NCI-H446 treated with DMSO at 0.1 percent for 48 hours (cell line): Measurements from ENCODE around the gene TBCEL.
"Not testable (repeated sequence)": the region's sequence is repeated elsewhere in the genome, so short reads cannot be mapped to it uniquely, and the experiment has no call there.

Experiments used
- DNase-seq: peaks from one replicate; lab custom pipeline; 2025; lab: John Stamatoyannopoulos, UW

The TBCEL gene

GRCh38 chr11:121029153-121029552 lies 5.3 kb downstream of the TBCEL start:
- DNase-seq: no peak

- DNase-seq: no peak
Observed at GRCh38 chr11:121029813-121030445, 6.0 kb downstream of the TBCEL start.

GRCh38 chr11:121031167-121031566 lies 7.3 kb downstream of the TBCEL start:
- no peak for DNase-seq

- DNase-seq: not testable (repeated sequence)
Observed at GRCh38 chr11:121031648-121032047, 7.7 kb downstream of the TBCEL start.

- DNase-seq: no peak
Observed at GRCh38 chr11:121032546-121032945, 8.6 kb downstream of the TBCEL start.

- DNase-seq: no peak
Observed at GRCh38 chr11:121033635-121034034, 9.7 kb downstream of the TBCEL start.

- DNase-seq: no peak
Observed at GRCh38 chr11:121035169-121035755, 11.4 kb downstream of the TBCEL start.

GRCh38 chr11:121035780-121036179 lies 11.9 kb downstream of the TBCEL start:
- DNase-seq: no peak

GRCh38 chr11:121037016-121037415 lies 13.1 kb downstream of the TBCEL start:
- no peak for DNase-seq

- DNase-seq: no peak
Observed at GRCh38 chr11:121038648-121039409, 14.9 kb downstream of the TBCEL start.

- DNase-seq: no peak
Observed at GRCh38 chr11:121039971-121040613, 16.2 kb downstream of the TBCEL start.

- no peak for DNase-seq
Observed at GRCh38 chr11:121040614-121041002, 16.7 kb downstream of the TBCEL start.

- no peak for DNase-seq
Observed at GRCh38 chr11:121041072-121041471, 17.2 kb downstream of the TBCEL start.

- DNase-seq: no peak
Observed at GRCh38 chr11:121042296-121042695, 18.4 kb downstream of the TBCEL start.

GRCh38 chr11:121047926-121048325 lies 24.0 kb downstream of the TBCEL start:
- DNase-seq: no peak

- DNase-seq: no peak
Observed at GRCh38 chr11:121048464-121049233, 24.7 kb downstream of the TBCEL start.

GRCh38 chr11:121053244-121053643 lies 29.3 kb downstream of the TBCEL start:
- no peak for DNase-seq

- DNase-seq: no peak
Observed at GRCh38 chr11:121054266-121054665, 30.4 kb downstream of the TBCEL start.

GRCh38 chr11:121055076-121055475 lies 31.2 kb downstream of the TBCEL start:
- DNase-seq: no peak

GRCh38 chr11:121057922-121058321 lies 34.0 kb downstream of the TBCEL start:
- no peak for DNase-seq

GRCh38 chr11:121058941-121059340 lies 35.0 kb downstream of the TBCEL start:
- DNase-seq: no peak

- DNase-seq: no peak
Observed at GRCh38 chr11:121059605-121060004, 35.7 kb downstream of the TBCEL start.
